ENCODE results near the gene COQ9.

The COQ9 gene

DNA sequence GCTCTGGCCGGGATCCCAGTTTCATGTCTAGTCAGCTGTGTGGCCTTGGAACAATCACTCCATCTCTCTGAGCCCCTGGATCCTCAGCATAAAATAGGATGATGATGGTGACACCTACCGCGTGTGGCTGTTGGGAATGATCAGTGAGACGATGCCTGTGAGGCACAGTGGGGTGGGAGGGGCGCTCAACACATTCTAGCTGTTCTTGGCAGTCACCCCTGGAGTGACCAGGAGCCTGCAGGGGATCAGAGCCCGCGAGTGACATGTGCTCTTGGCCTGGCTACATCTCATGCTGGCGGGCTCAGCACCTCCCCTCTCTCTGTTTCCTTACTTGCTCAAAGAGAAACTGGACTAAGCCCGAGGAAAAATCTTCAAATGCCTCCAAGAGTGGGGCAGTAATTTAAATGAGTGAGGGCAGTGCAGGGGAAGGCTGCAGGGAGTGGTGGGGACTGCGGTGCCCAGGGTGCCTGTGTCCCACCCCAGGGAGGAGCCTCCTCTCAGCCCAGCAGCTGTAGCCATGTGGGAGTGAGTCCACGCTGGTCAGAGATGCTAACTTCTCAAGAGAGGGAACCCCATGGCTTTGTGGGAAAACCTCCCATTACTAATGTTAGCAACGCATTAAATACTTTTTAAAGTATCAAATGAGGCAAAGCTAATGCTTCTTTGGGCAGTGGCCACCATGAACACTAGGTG, 62.1 kb downstream of the COQ9 start:
- in situ Hi-C loops (cut with MboI; ENCODE audit: low sequenced_read_pairs), result no loop called here

DNA sequence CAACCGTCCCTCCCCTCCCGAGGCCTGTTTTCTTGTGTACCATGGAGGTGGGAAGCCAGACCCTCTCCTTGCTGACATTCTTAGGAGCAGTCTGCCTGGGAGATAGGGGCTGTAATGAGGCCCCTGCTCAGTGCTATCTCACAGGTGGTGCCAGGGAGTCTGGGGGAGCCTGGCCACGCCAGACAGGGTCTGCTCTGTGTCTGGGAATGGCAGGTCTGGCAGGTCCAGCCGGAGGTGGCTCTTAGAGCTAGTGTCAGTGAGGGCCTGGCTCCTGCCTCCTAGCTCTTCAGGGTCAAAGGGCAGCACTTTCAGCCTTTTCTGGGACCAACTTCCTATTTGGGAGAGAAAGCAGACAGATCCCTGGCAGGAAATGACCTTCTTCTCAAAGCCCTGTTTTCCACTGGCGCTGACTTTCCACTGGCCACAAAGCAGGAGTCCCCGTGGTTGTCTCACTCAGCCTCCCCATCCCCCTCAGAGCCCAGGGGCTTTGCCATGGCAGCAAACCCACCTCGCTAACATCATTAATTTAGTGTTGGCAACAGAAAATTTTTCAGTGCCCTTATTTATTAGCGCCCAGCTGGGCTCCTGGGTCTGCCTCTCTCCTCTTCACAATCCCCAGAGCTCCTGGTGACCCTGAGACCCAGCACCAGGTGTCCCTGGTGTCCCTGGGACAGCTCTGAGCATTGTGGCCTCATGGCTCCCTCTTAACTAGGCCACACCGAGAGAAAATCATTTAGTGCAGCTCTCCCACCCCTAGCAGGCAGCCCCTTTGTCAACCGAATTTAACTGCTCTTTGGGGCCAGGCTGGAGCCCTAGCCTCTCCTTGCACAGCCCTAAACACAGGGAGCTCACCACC, 63.0 kb downstream of the COQ9 start:
- in situ Hi-C loops (cut with MboI; ENCODE audit: low sequenced_read_pairs), result loop anchor here (10.0 kb wide), 1 partner anchor 205 kb away; no protein-coding TSS in a partner anchor
